HG03457 (cell line): ENCODE data around the gene ATP8A1.
A peak's percentile ranks its signal among the peaks of the same experiment; 100 is the strongest.
"Not testable (repeated sequence)": the region's sequence is repeated elsewhere in the genome, so short reads cannot be mapped to it uniquely, and the experiment has no call there.

Experiments
- ATAC-seq: cut with Tn5 transposase; IDR thresholded peaks from one replicate; pipeline ENCODE4 v1.9.1; 2021; ENCODE audit warnings: moderate number of reproducible peaks; ENCODE audit not compliant: unreplicated experiment

ATP8A1 gene

GRCh38 chr4:42652529-42653231, 4.2 kb downstream of the ATP8A1 start:
- not testable (repeated sequence) for ATAC-seq

GRCh38 chr4:42649870-42650269, 7.0 kb downstream of the ATP8A1 start:
- ATAC-seq: no peak

- no peak for ATAC-seq
Measured at GRCh38 chr4:42646999-42647541, 9.8 kb downstream of the ATP8A1 start.

- no peak for ATAC-seq
Measured at GRCh38 chr4:42646013-42646784, 10.7 kb downstream of the ATP8A1 start.

GRCh38 chr4:42644897-42645296, 12.0 kb downstream of the ATP8A1 start:
- no peak for ATAC-seq

- ATAC-seq: peak; percentile 50
Measured at GRCh38 chr4:42643685-42644084, 13.2 kb downstream of the ATP8A1 start.

- ATAC-seq: no peak
Measured at GRCh38 chr4:42642845-42643615, 13.9 kb downstream of the ATP8A1 start.

GRCh38 chr4:42642101-42642797, 14.7 kb downstream of the ATP8A1 start:
- ATAC-seq: no peak

- ATAC-seq: no peak
Measured at GRCh38 chr4:42641656-42642055, 15.2 kb downstream of the ATP8A1 start.

- no peak for ATAC-seq
Measured at GRCh38 chr4:42641161-42641560, 15.7 kb downstream of the ATP8A1 start.

GRCh38 chr4:42640613-42641012, 16.3 kb downstream of the ATP8A1 start:
- no peak for ATAC-seq

- peak; percentile 74 for ATAC-seq
Measured at GRCh38 chr4:42638993-42639392, 17.9 kb downstream of the ATP8A1 start.

- ATAC-seq: no peak
Measured at GRCh38 chr4:42638321-42638720, 18.6 kb downstream of the ATP8A1 start.

GRCh38 chr4:42637867-42638266, 19.0 kb downstream of the ATP8A1 start:
- ATAC-seq: no peak

- no peak for ATAC-seq
Measured at GRCh38 chr4:42637104-42637503, 19.8 kb downstream of the ATP8A1 start.

- ATAC-seq: no peak
Measured at GRCh38 chr4:42636645-42636949, 20.3 kb downstream of the ATP8A1 start.

GRCh38 chr4:42633605-42634388, 23.1 kb downstream of the ATP8A1 start:
- peak; percentile 41 for ATAC-seq

GRCh38 chr4:42632653-42633382, 24.1 kb downstream of the ATP8A1 start:
- ATAC-seq: no peak

GRCh38 chr4:42630908-42631307, 26.0 kb downstream of the ATP8A1 start:
- ATAC-seq: no peak
